ENCODE data around the gene ITPRIPL2.

GRCh38 chr16:19119564-19119963 lies 5.8 kb downstream of the ITPRIPL2 start:
- TF ChIP-seq, protein P1, sequence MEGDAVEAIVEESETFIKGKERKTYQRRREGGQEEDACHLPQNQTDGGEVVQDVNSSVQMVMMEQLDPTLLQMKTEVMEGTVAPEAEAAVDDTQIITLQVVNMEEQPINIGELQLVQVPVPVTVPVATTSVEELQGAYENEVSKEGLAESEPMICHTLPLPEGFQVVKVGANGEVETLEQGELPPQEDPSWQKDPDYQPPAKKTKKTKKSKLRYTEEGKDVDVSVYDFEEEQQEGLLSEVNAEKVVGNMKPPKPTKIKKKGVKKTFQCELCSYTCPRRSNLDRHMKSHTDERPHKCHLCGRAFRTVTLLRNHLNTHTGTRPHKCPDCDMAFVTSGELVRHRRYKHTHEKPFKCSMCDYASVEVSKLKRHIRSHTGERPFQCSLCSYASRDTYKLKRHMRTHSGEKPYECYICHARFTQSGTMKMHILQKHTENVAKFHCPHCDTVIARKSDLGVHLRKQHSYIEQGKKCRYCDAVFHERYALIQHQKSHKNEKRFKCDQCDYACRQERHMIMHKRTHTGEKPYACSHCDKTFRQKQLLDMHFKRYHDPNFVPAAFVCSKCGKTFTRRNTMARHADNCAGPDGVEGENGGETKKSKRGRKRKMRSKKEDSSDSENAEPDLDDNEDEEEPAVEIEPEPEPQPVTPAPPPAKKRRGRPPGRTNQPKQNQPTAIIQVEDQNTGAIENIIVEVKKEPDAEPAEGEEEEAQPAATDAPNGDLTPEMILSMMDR (IDR thresholded peaks at IDR 0.05) = no peak
- TF ChIP-seq POLR2A (IDR thresholded peaks at IDR 0.05) = no peak
